Right lobe of liver (tissue), 4 donors: Measurements from ENCODE around the gene CLPTM1L.
"Not testable (repeated sequence)": the region's sequence is repeated elsewhere in the genome, so short reads cannot be mapped to it uniquely, and the experiment has no call there.

ENCODE experiments used
- POLR2A ChIP-seq: fragments of 450-650 bp; IDR thresholded peaks from one replicate; pipeline ENCODE4 v1.6.1; 2017; ENCODE audit warnings: antibody characterized with exemption, mild to moderate bottlenecking
- TF ChIP-seq, protein P1 (sequence below), 4 donors: fragments of 200-600 bp in 3 of 4; fragments of 450-650 bp in 1 of 4; IDR thresholded peaks; one replicate each; pipeline versions ENCODE4 v1.5.1 to v1.8.0; 2016 to 2022; ENCODE audit warnings: antibody characterized with exemption in 4 of 4, mild to moderate bottlenecking in 2 of 4
- donor health status: DM: no; HTN: no; CAD: no.
- donor health status: DM: no; HTN: no; CAD: no.
- donor health status: DM: no; HTN: yes; CAD: no.

DNA sequence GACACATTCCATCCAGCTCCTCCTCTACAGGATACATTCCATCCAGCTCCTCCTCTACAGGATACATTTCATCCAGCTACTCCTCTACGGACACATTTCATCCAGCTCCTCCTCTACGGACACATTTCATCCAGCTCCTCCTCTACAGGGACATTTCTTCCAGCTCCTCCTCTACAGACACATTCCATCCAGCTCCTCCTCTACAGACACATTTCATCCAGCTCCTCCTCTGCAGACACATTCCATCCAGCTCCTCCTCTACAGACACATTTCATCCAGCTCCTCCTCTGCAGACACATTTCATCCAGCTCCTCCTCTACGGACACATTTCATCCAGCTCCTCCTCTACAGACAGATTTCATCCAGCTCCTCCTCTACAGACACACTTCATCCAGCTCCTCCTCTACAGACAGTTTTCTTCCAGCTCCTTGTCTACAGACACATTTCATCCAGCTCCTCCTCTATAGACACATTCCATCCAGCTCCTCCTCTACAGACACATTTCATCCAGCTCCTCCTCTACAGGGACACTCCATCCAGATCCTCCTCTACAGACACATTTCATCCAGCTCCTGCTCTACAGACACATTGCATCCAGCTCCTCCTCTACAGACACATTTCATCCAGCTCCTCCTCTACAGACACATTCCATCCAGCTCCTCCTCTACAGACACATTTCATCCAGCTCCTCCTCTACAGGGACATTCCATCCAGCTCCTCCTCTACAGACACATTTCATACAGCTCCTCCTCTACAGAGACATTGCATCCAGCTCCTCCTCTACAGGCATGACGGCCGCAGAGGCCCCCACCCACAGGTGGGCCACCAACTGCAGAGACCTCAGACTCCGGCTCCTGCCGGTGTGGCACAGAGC lies 16.4 kb downstream of the CLPTM1L start:
- TF ChIP-seq, protein P1, sequence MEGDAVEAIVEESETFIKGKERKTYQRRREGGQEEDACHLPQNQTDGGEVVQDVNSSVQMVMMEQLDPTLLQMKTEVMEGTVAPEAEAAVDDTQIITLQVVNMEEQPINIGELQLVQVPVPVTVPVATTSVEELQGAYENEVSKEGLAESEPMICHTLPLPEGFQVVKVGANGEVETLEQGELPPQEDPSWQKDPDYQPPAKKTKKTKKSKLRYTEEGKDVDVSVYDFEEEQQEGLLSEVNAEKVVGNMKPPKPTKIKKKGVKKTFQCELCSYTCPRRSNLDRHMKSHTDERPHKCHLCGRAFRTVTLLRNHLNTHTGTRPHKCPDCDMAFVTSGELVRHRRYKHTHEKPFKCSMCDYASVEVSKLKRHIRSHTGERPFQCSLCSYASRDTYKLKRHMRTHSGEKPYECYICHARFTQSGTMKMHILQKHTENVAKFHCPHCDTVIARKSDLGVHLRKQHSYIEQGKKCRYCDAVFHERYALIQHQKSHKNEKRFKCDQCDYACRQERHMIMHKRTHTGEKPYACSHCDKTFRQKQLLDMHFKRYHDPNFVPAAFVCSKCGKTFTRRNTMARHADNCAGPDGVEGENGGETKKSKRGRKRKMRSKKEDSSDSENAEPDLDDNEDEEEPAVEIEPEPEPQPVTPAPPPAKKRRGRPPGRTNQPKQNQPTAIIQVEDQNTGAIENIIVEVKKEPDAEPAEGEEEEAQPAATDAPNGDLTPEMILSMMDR (IDR thresholded peaks at IDR 0.05), result not testable (repeated sequence)
- TF ChIP-seq POLR2A, result not testable (repeated sequence)
